Brain pericyte (primary cell): ENCODE data around the gene PROK2.

Experiments
- DNase-seq: peaks from one replicate; pipeline ENCODE4 v3.0.0-alpha.2; 2012; ENCODE audit warnings: low read depth, low spot score

Gene PROK2

DNA sequence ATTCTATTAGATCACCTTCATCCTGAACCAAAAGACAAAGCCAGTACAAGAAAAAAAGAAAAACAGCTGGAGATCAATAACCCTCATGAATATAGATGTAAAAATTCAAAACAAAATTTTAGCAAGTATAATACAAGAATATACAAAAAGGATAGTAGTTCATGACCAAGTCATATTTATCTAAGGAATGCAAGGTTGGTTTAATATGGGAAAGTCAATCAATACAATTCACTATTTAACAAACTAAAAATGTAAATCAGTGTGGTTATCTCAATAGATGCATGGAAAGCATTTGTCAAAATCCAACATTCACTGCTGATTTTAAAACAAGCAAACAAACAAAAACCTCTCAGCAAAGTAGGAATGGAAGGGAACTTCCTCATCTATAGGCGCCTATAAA, 42.3 kb downstream of the PROK2 start:
- DNase-seq = no peak

DNA sequence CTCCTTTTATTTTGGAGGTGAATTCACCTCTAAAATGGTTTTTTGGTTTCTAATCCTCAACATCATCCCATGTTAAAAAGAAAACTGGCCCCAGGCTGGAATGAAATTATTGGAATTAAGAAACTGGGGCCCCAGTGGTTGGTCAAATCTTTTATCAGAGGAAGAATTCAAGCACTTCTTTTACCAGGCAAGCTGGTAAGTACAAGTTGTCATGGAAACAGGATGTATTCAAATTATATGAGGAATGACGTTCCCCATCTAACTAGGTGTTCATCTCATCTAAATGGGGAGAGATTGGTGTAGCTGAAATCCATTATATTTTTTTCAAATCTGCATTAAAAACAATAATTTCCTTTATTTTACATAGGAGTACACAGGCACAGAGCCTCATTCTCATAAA, 50.1 kb downstream of the PROK2 start:
- no peak for DNase-seq

DNA sequence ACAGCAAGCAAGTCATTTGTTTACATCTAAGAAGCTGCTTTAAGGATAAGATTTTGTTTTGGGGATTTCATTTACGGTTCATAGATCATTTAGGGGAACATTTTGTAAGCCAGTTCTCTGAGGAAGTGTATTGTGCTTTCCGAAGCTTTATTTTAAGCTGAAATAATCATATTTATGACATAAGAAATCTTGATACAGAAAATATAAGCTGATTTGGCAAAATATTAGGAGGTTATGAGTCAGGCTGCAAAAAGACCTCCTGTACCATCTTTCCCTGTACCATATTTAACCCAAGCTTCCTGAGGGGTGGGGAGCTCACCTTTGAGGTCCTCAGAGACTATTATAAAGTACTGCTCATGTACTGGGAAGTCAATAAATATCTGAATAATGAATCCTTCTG, 51.6 kb downstream of the PROK2 start:
- no peak for DNase-seq

DNA sequence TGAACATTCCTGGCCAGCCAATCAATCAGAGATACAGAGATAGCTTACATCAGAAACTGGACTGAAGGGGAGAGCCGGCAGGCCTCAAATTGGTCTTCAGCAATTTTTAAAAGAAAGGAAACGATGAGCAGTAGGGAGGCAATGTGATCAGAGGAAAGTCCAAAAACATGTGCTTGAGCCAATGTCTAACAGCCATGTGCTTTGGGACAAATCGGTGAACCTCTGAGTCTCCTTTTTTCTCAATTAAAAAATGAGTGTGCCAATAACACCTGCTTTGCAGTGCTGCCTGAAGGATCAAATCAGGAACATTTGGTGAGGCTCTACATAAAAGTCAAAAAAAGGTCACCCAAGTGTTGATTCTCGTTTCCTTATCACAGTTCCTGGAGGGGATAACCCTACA, 52.3 kb downstream of the PROK2 start:
- no peak for DNase-seq

DNA sequence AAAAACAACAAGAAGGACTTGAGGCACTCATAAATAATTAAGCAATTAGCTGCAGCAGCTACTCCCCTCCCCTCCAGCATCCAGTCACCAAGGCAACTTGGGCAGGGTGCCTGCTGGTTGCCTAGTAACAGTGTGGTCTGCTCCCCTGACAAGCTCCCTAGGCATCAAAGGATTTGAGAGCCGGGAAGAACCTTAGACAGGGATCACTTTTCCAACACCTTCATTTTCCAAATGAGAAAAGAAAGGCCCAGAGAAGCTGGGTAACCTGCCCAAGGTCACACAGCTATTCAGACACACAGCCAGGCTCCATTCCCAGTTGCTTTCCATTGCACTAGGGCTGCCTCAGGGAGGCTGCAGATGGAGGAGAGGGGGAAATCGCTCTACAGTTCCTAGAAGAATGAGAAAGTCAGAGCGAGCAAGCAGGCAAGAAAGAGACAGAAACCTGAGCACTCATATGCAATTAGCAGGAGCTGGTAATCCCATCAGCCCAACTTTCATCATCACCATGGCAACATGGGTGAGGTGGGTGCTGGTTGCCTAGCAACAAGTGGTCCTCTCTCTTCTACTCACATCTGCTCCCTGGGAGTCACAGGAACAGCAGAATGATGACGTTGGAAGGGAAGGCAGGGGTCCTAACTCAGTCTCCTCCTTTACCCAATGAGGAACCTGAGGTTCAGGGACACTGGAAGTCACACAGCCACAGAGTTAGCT, 56.2 kb downstream of the PROK2 start:
- no peak for DNase-seq

DNA sequence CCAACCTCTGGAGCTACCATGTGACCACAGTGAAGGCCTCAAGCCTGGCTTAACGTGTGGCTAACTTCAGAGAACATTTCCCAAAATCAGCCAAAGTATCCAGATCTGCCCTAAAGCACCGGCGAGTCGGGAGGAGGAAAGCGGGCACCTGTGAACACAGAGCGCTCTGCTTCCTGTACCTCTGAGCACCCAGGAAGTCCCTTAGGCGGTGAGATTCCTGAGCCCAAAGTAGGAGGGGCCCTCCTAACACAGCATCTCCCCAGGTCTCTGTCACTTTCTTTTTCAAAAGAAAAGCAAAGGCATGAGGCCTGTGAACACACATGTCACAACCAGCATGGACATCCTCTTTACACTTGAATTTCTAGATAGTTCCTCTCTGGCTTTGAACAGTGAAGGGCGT, 58.8 kb downstream of the PROK2 start:
- no peak for DNase-seq

DNA sequence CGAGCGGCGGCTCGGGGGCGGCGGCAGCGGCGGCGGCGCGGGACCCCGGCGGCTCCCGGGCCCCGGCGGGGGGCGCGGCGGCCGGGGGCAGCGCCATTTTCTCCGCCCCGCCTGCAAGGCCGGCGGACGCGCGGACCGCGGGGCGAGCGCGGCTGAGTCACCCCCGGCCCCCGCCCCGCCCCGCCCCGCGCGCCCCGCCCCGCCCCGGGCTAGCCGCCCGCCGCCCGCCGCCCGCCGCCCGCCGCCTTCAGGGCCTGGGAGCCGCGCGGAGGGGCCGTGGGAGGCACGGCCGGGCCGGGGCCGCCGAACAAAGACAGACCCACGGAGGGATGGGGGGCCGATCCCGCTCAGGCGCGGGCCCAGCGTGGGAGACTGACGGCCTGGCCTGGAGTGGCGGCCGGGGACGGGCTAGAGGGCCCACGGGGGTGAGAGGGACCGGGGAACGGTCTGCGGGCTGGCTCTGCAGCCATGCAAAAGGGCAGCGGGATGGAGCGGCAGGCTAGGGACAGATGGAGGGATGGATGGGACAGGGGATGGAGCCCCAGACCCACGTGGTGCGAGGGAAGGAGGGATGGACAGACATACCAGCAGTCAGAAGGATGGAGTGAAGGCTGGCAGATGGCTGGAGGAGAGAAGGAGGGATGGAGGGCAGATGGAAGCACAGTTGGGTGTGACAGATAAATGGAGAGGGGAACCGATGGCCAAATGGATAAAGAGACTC, 59.5 kb downstream of the PROK2 start, which contains the start of gene EIF4E3:
Gene EIF4E3 (minus strand): TSS at position 132 of the 721 bp plus-strand sequence. CDS start 35 bp downstream, at position 97.
- DNase-seq = no peak

DNA sequence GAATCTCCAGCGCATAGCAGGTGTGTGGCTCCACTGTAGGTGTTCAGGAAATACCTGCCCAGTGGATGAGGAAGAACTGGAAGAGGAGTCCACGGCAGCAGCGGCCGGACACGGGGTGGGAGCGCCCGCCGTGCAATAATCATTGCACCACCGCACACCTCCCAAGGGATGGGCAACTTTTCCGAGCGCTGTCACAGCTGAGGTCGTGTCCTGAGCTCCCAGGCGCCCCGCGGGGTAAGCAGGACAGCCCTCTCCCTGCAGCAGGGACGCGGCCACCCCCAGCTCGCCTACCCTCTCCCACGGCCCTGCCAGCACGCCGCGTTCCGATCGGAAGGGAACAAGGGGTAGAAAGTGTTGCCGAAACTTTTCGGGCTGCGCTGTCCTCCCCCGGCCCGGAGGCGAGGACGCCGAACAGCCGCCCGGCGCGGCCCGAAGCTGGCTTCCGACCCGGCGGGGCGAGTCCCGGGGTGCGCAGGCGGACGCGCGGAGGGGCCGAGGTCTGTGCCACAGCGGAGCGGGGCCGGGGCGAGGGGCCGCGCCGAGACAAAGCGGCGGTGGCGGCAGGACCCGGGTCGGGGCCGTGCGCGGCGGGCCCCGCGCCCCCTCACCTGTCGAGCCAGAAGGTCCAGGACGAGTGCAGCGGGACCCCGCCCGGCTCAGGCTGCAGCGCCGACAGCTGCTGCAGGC, 60.2 kb downstream of the PROK2 start:
- no peak for DNase-seq

DNA sequence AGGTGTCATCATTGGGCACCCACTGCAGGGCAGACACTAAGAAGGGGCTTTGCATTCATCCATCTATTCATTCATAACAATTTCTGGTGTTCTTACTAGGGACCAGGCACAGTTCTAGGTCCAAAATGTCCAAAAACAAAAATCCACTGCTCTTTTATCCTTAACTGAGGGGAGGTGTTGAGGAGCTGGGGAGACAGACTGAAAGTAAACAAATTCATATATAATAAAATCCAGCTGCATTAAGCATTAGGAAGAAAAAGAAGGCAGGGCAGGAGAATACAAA, 60.8 kb downstream of the PROK2 start:
- no peak for DNase-seq

DNA sequence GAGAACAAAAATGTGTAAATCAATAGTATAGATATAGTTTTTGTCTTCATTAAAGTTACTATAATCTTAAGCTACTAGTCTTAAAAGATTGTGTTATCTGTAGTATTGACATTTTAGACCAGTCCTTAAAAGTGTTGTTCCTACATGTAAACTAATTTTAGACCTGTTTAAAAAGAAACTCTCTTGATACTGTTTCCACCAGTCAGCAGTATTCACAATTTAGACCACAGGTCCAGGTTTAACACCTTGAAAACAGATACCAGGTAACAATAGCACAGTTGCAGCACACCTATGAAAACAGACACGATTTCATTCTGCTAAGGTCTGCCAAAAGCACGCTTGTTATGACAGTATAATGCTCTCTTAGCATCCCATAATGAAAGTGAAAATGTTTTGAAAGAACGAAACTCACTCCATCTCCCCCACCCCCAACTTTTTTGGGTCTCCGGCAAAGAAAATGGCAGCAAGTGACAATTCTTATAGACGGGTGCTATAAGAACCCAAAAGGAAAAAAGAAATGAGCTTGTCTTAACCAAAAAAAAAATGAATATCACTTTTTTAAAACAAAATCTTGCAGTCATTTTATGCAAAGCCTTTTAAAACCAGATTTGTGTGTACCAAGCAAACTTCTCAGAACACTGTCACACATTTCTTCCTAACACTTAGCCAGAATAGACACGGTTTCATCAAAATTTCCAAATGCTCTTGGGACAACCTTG, 61.3 kb downstream of the PROK2 start:
- DNase-seq = no peak

DNA sequence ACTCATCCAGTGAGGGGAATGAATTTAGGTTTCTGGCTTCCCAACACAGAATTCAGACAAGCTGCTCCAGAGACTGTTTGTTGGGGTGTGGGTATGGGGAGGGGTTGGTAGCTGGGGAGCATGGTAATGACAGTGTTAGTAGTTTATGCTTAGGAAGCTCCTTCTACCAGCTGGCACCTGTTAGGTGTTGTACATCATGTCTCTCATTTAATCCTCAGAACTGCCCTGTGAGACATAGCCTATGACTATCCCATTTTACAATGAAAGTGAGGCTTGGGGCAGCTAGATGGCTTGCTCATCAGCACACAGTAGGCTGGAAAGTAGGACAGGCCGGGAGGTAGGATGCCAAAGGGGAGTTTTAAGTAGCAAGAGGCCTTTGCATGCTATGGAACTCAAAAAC, 62.3 kb downstream of the PROK2 start:
- DNase-seq = no peak
